ENCODE measurements around the gene ITPKA.
A peak's percentile ranks its signal among the peaks of the same experiment; 100 is the strongest.
"Not testable (repeated sequence)": the region's sequence is repeated elsewhere in the genome, so short reads cannot be mapped to it uniquely, and the experiment has no call there.

Gene ITPKA

DNA sequence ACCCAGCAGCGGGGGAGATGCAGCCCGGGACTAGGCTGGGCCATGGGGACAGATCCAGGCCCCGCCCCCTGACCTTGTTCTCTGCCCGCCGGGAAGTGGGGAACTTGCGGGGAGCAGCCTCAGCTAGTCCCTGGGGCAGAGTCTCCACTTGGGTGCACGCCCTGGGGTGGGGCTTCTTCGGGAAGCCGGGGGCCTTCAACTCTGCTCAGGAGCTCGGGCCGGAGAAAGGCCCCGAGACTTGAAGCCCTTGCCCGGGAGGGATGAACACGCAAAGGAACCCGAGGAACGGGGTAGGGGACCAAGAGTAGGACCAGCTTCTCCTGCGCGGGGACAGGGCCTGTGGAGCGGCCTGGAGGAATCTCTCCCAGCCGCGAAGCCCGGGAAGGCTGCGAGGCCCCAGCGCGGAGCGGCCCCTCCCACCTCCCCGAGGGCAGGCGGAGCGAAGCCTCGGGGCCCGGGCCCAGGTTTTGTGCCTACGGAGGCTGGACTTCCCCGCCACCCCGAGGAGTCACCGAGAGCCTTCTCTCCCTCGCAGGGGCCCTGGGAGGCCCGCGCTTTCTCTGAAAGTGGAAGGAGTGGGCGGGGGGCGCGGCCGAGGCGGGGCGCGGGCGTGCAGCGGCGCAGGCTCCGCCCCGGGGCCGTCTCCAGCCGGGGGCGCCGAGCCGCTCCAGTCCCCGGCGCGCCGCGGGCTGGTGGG lies at the start of gene ITPKA:
Gene ITPKA, plus strand, starts transcription at position 670 of the 697 bp plus-strand sequence. CDS start 54 bp downstream, outside the sequence.
- peaks cover 83% of the 10 kb centered on the region for H3K27me3 ChIP-seq (ENCODE audit: insufficient read depth, low read length)

DNA sequence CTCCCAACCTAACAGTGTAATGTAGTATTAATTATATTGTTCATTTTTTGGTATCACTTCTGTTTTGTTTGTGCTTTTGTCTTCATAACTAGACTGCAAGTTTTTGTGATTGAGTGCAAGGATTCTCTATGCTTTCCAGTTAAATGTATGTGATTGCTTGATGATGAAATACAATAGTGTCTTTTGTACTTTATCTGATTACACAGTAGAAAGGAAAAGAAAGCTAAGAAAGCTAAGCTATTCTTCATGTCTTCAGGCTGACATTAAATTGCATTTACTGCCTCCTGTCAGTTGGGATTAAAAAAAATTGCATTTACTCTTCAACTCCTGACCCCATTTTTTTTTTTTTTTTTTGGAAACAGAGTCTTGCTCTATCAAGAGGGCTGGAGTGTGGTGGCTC lies 48.3 kb upstream of the ITPKA start:
- Histone ChIP-seq H3K27me3 (ENCODE audit: insufficient read depth, low read length) (no peaks in the 10 kb centered on the region), H3K9ac (ENCODE audit: low read depth, low read length) (no peak overlapping the region), H3K27ac (ENCODE audit: low read length) (no peak overlapping the region), H3K36me3 (ENCODE audit: insufficient read depth, low read depth, low read length) (peaks cover 46% of the 10 kb centered on the region), H3K9me3 (ENCODE audit: insufficient read depth, low read depth, low read length) (no peaks in the 10 kb centered on the region), H3K4me3 (ENCODE audit: low read length) (no peak overlapping the region), H3K4me1 (ENCODE audit: insufficient read depth, low read length) (no peaks in the 10 kb centered on the region)

More for the DNA sequence above, at the start of gene ITPKA:
- Histone ChIP-seq H3K27ac (ENCODE audit: low read length) (no peak within 1 kb of the TSS), H3K9ac (ENCODE audit: low read depth, low read length) (peak within 1 kb of the TSS; percentile 2; the same call in 1 of the 2 replicates), H3K36me3 (ENCODE audit: insufficient read depth, low read depth, low read length) (no peaks in the 10 kb centered on the region), H3K9me3 (ENCODE audit: insufficient read depth, low read depth, low read length) (no peaks in the 10 kb centered on the region), H3K4me1 (ENCODE audit: insufficient read depth, low read length) (no peaks in the 10 kb centered on the region; the same call in 1 of the 2 replicates), H3K4me3 (ENCODE audit: low read length) (peak within 1 kb of the TSS; percentile 66)

GRCh38 chr15:41462084-41462795 lies 31.4 kb upstream of the ITPKA start:
- Histone ChIP-seq H3K4me1 (ENCODE audit: insufficient read depth, low read length) (no peaks in the 10 kb centered on the region), H3K27me3 (ENCODE audit: insufficient read depth, low read length) (no peaks in the 10 kb centered on the region), H3K4me3 (ENCODE audit: low read length) (no peak overlapping the region), H3K9ac (ENCODE audit: low read depth, low read length) (no peak overlapping the region), H3K27ac (ENCODE audit: low read length) (no peak overlapping the region), H3K9me3 (ENCODE audit: insufficient read depth, low read depth, low read length) (no peaks in the 10 kb centered on the region), H3K36me3 (ENCODE audit: insufficient read depth, low read depth, low read length) (peaks cover 70% of the 10 kb centered on the region)

- no peak overlapping the region for H3K9ac ChIP-seq (ENCODE audit: low read depth, low read length)
- no peaks in the 10 kb centered on the region for H3K9me3 ChIP-seq (ENCODE audit: insufficient read depth, low read depth, low read length)
- no peak overlapping the region for H3K4me3 ChIP-seq (ENCODE audit: low read length)
- H3K27me3 ChIP-seq (ENCODE audit: insufficient read depth, low read length), result no peaks in the 10 kb centered on the region
- peaks cover 62% of the 10 kb centered on the region for H3K36me3 ChIP-seq (ENCODE audit: insufficient read depth, low read depth, low read length)
- H3K4me1 ChIP-seq (ENCODE audit: insufficient read depth, low read length), result no peaks in the 10 kb centered on the region
- H3K27ac ChIP-seq (ENCODE audit: low read length), result no peak overlapping the region
Measured at GRCh38 chr15:41464889-41465580, 28.6 kb upstream of the ITPKA start.

- H3K9ac ChIP-seq (ENCODE audit: low read depth, low read length), result no peak overlapping the region
- no peak overlapping the region for H3K27ac ChIP-seq (ENCODE audit: low read length)
- H3K4me1 ChIP-seq (ENCODE audit: insufficient read depth, low read length), result no peaks in the 10 kb centered on the region
- H3K9me3 ChIP-seq (ENCODE audit: insufficient read depth, low read depth, low read length), result no peaks in the 10 kb centered on the region
- H3K4me3 ChIP-seq (ENCODE audit: low read length), result no peak overlapping the region
- no peaks in the 10 kb centered on the region for H3K27me3 ChIP-seq (ENCODE audit: insufficient read depth, low read length)
- peaks cover 69% of the 10 kb centered on the region for H3K36me3 ChIP-seq (ENCODE audit: insufficient read depth, low read depth, low read length)
Measured at GRCh38 chr15:41465822-41466421, 27.8 kb upstream of the ITPKA start.

GRCh38 chr15:41466711-41467110 lies 27.0 kb upstream of the ITPKA start:
- Histone ChIP-seq H3K36me3 (ENCODE audit: insufficient read depth, low read depth, low read length) (peaks cover 76% of the 10 kb centered on the region), H3K4me3 (ENCODE audit: low read length) (no peak overlapping the region), H3K4me1 (ENCODE audit: insufficient read depth, low read length) (no peaks in the 10 kb centered on the region), H3K9ac (ENCODE audit: low read depth, low read length) (no peak overlapping the region), H3K27me3 (ENCODE audit: insufficient read depth, low read length) (no peaks in the 10 kb centered on the region), H3K27ac (ENCODE audit: low read length) (no peak overlapping the region), H3K9me3 (ENCODE audit: insufficient read depth, low read depth, low read length) (no peaks in the 10 kb centered on the region)

DNA sequence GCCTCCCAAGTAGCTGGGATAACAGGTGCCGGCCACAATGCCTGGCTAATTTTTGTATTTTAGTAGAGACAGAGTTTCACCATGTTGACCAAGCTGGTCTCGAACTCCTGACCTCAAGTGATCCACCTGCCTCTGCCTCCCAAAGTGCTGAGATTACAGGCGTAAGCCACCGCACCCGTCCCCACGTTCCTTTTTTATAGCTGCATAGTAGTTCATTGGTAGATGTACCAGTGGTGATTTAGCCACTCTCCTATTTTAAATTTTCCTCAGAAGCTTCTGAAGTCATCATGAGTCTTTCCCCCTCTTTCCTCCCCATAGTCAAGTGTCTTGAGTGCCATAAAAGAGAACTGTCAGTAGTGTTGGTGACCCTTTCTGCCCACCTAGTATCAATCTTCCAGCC lies 24.0 kb upstream of the ITPKA start:
- H3K9ac ChIP-seq (ENCODE audit: low read depth, low read length); H3K27ac ChIP-seq (ENCODE audit: low read length); H3K9me3 ChIP-seq (ENCODE audit: insufficient read depth, low read depth, low read length); H3K4me3 ChIP-seq (ENCODE audit: low read length); H3K27me3 ChIP-seq (ENCODE audit: insufficient read depth, low read length); H3K4me1 ChIP-seq (ENCODE audit: insufficient read depth, low read length): not testable (repeated sequence)
- peaks cover 72% of the 10 kb centered on the region for H3K36me3 ChIP-seq (ENCODE audit: insufficient read depth, low read depth, low read length)

DNA sequence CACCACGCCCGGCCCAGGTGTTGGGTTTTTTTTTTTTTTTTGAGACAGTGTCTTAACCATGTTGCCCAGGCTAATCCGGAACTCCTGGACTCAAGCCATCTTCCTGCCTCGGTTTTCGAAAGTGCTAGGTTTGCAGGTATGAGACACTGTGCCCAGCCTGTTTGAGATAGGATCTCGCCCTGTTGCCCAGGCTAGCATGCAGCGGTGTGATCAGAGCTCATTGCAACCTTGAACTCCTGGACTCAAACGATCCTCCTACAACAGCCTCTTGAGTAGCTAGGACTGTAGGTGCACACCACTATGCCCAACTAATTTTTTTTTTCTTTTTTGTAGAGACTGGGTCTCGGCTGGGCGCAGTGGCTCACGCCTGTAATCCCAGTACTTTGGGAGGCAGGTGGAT lies 20.3 kb upstream of the ITPKA start:
- no peaks in the 10 kb centered on the region for H3K27me3 ChIP-seq (ENCODE audit: insufficient read depth, low read length)
- H3K4me1 ChIP-seq (ENCODE audit: insufficient read depth, low read length), result no peaks in the 10 kb centered on the region
- H3K9ac ChIP-seq (ENCODE audit: low read depth, low read length), result no peak overlapping the region
- H3K36me3 ChIP-seq (ENCODE audit: insufficient read depth, low read depth, low read length), result peaks cover 82% of the 10 kb centered on the region
- H3K27ac ChIP-seq (ENCODE audit: low read length), result no peak overlapping the region
- H3K9me3 ChIP-seq (ENCODE audit: insufficient read depth, low read depth, low read length), result no peaks in the 10 kb centered on the region
- no peak overlapping the region for H3K4me3 ChIP-seq (ENCODE audit: low read length)

DNA sequence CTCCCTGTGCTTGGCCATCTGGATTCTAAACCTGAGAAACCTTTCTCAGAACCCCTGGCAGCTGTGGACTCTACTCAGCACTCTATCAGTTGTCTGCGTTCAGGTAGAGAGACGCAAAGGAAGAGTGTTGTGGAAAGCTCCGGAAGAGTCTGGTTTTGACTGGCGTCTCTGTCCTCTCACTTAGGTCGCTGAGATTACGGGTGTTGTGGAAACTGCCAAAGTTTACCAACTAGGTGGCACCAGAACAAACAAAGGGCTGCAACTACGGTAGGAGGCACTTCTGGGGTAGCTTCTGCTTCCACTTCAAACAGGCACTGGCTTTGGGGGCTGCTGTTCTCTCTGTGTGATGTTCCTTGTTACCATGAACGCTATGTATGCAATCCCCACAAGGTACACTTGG lies 19.2 kb upstream of the ITPKA start:
- H3K9me3 ChIP-seq (ENCODE audit: insufficient read depth, low read depth, low read length), result no peaks in the 10 kb centered on the region
- H3K4me3 ChIP-seq (ENCODE audit: low read length), result no peak overlapping the region
- no peaks in the 10 kb centered on the region for H3K4me1 ChIP-seq (ENCODE audit: insufficient read depth, low read length)
- H3K27me3 ChIP-seq (ENCODE audit: insufficient read depth, low read length), result no peaks in the 10 kb centered on the region
- peaks cover 82% of the 10 kb centered on the region for H3K36me3 ChIP-seq (ENCODE audit: insufficient read depth, low read depth, low read length)
- H3K27ac ChIP-seq (ENCODE audit: low read length), result no peak overlapping the region
- no peak overlapping the region for H3K9ac ChIP-seq (ENCODE audit: low read depth, low read length)

DNA sequence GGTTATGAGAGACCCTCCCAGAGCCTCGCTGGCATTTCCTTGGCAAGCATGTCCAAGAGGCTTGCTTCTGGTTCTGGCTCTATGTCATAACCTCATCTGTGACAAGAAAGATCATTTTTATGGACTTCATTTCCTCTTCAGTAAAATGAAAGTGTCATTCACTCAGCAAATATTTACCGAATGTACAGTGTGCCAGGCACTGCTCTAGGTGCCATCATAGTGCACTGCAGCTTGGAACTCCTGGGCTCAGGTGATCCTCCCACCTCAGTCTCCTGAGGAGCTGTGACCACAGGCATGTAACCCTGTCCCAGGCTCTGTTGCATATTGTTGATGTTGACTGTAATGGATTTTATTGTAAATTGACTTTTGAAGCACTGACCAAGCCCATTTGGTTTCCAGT lies 18.7 kb upstream of the ITPKA start:
- no peak overlapping the region for H3K27ac ChIP-seq (ENCODE audit: low read length)
- H3K36me3 ChIP-seq (ENCODE audit: insufficient read depth, low read depth, low read length), result peaks cover 82% of the 10 kb centered on the region

DNA sequence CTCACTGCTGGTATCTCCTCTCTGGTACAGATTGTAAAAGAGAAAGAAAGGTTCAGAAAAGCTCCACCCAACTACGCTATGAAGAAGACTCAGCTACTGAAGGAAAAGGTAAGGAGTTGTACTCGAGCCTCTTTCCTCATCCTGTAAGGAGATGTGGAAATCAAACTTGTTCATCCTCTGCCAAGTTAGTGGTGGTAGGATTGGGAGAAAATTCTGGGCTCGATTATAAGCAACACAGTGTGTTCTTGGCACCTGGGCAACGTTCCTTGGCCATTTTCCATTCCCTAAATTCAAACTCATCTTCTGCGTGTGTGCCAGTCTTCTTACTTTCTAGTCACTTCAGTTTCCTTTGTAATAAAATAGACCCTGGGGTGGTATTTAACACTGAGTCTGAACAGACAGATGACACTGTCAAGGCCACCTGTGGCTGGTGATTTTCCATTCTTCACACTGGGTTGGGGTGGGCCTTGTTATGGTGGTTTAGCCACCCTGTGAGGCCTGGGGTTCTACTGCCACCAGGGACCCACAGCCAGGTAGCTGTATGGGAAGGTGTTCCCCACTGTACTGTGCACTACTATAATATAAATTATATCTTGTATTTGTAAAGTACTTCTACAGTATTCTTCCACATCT lies 17.1 kb upstream of the ITPKA start:
- H3K27ac ChIP-seq (ENCODE audit: low read length), result no peak overlapping the region
- H3K4me3 ChIP-seq (ENCODE audit: low read length), result no peak overlapping the region
- no peaks in the 10 kb centered on the region for H3K9me3 ChIP-seq (ENCODE audit: insufficient read depth, low read depth, low read length)
- peaks cover 84% of the 10 kb centered on the region for H3K36me3 ChIP-seq (ENCODE audit: insufficient read depth, low read depth, low read length)
- no peaks in the 10 kb centered on the region for H3K27me3 ChIP-seq (ENCODE audit: insufficient read depth, low read length)
- no peaks in the 10 kb centered on the region for H3K4me1 ChIP-seq (ENCODE audit: insufficient read depth, low read length)
- no peak overlapping the region for H3K9ac ChIP-seq (ENCODE audit: low read depth, low read length)

More for the DNA sequence above, 18.7 kb upstream of the ITPKA start:
- no peak overlapping the region for H3K4me3 ChIP-seq (ENCODE audit: low read length)
- H3K9me3 ChIP-seq (ENCODE audit: insufficient read depth, low read depth, low read length), result no peaks in the 10 kb centered on the region
- H3K27me3 ChIP-seq (ENCODE audit: insufficient read depth, low read length), result no peaks in the 10 kb centered on the region
- H3K9ac ChIP-seq (ENCODE audit: low read depth, low read length), result no peak overlapping the region
- H3K4me1 ChIP-seq (ENCODE audit: insufficient read depth, low read length), result no peaks in the 10 kb centered on the region

Data from iPS-20b (cell line).